Stimulated activated CD4-positive, alpha-beta T cell treated with anti-CD3 and anti-CD28 coated beads, Interleukin-2, amount 100 ng/mL, for 24 hours (primary cell): ENCODE results near the gene XPNPEP2.

Experiments
- DNase-seq, 2 donors: peaks; one replicate each; pipeline ENCODE4 v3.0.0-alpha.2; 2020

The XPNPEP2 gene

DNA sequence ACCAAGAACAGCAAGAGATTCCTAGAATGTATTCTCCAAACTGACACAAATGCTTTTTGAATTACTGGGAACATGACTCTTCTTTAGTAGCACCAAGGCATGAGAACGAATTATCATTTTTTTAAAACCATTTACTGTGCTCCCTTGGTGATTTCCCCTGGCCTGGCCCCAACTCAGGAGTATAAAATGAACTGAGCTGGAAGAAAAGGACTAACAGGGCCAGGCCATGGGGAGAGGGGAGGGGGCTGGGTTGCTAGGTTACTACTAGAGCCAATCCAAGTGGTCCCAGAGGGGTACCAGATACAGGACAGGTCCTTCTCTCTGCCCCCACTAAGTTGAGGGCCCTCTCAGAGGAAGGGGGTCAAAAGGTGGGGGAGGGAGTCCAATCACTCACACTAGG, 64.1 kb downstream of the XPNPEP2 start:
- DNase-seq: no peak

DNA sequence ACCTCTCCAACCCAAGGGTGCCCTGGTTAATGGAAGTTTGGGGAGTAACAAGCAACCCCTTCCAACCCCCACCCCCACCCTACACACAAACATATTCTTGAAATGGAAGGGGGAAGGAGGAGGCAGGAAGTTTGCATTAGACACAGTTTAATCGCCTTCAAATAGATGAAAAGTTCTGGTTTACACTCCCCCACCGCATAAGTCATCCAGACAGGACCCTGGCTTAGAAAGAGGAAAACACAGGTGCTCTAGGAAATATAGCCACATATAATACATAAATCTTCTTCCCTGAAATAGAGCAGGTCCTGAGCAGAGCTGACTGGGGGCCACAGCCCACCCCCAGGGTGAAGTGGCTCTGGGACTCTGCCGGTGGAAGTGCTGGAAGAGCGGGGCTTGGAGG, 66.0 kb downstream of the XPNPEP2 start:
- no peak for DNase-seq

DNA sequence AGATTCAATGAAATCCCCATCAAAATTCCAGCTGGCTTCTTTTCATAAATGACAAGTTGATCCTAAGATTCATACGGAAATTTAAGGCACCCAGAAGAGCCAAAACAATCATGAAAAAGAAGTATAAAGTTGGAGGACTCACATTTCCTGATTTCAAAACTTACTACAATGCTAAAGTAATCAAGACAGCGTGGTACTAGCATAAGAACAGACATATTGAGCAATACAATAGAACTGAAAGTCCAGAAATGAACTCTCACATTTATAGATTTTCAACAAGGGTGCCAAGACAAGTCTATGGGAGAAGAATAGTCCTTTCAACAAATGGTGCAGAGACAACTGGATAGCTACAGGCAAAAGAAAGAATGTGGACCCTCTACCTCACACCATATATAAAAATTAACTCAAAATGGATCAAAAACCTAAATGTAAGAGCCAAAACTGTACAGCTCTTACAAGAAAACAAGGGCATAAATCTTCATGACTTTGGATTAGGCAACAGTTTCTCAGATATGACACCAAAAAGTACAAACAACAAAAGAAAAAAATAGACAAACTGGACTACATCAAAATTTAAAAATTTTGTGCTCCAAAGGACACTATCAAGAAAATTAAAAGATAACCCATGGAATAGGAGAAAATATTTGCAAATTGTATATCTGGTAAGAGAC, 69.5 kb downstream of the XPNPEP2 start:
- DNase-seq: no peak

GRCh38 chrX:129808829-129809796, 70.3 kb downstream of the XPNPEP2 start:
- DNase-seq: no peak

DNA sequence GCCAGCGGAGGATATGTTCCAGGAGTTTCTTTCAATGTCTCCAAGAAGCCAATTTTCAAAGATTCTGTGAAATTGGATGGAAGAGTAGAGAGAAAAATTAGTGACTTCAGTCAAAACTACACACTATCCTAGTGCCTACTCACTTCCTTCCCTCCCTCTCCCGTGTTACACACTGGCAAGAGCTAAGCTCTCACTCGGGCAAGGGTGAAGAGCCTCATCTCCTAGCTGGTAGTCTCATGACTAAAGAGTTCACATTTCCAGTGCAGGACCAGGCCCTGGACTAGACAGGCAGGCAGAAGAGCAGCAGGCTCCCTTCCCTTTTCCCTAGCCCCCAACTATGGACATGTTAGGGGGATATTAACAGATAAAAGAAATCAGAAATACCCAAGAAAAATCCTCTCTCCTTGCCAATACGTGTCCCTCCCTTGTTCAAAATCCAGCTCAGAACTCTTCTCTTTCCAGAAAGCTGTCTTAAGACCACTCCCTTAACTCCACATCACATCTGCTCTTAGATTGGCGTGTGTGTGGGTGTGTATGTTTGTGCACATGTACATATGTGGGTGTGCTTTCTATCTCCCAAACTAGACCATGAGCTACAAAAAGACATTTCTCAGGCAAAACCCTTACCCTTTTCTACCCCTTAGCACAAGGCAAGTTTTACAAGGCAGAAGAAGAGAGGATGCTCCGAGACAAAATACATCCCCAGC, 75.0 kb downstream of the XPNPEP2 start:
- DNase-seq: no peak

GRCh38 chrX:129818123-129818522, 79.3 kb downstream of the XPNPEP2 start:
- no peak for DNase-seq
